NCI-H1092 (cell line): ENCODE results near the gene SBNO2.
"Not testable (repeated sequence)": the region's sequence is repeated elsewhere in the genome, so short reads cannot be mapped to it uniquely, and the experiment has no call there.

Experiments
- DNase-seq: peaks from one replicate; lab custom pipeline; 2025; lab: John Stamatoyannopoulos, UW

SBNO2 gene

GRCh38 chr19:1208830-1209229, 34.8 kb upstream of the SBNO2 start:
- not testable (repeated sequence) for DNase-seq

GRCh38 chr19:1206864-1207450, 32.9 kb upstream of the SBNO2 start:
- DNase-seq, result no peak

GRCh38 chr19:1206150-1206863, 32.2 kb upstream of the SBNO2 start:
- DNase-seq, result no peak

GRCh38 chr19:1205114-1206099, 31.3 kb upstream of the SBNO2 start, which contains the start of gene STK11:
Gene STK11, plus strand, starts transcription at chr19:1205778. Its CDS starts 1,136 bp downstream, at chr19:1206914.
- peak; percentile 97 for DNase-seq

GRCh38 chr19:1200614-1201013, 26.5 kb upstream of the SBNO2 start:
- DNase-seq, result not testable (repeated sequence)

- no peak for DNase-seq
These were observed 25.5 kb upstream of the SBNO2 start for GRCh38 chr19:1199531-1199930.

- no peak for DNase-seq
These were observed 15.4 kb upstream of the SBNO2 start for GRCh38 chr19:1189419-1189818.

- DNase-seq, result no peak
These were observed 9.6 kb upstream of the SBNO2 start for GRCh38 chr19:1183543-1184172.

GRCh38 chr19:1182727-1183126, 8.7 kb upstream of the SBNO2 start:
- no peak for DNase-seq

GRCh38 chr19:1182068-1182467, 8.0 kb upstream of the SBNO2 start:
- DNase-seq, result no peak

GRCh38 chr19:1181606-1182005, 7.5 kb upstream of the SBNO2 start:
- DNase-seq, result no peak

- DNase-seq, result no peak
These were observed 3.5 kb upstream of the SBNO2 start for GRCh38 chr19:1177322-1178114.

- DNase-seq, result no peak
These were observed 766 bp downstream of the SBNO2 start for GRCh38 chr19:1173159-1173844.

GRCh38 chr19:1172353-1173158, 1.5 kb downstream of the SBNO2 start:
- no peak for DNase-seq

GRCh38 chr19:1171755-1172352, 2.2 kb downstream of the SBNO2 start:
- DNase-seq, result no peak

GRCh38 chr19:1170938-1171754, 2.9 kb downstream of the SBNO2 start:
- no peak for DNase-seq

GRCh38 chr19:1169921-1170885, 3.9 kb downstream of the SBNO2 start:
- no peak for DNase-seq
